Activated T-cell treated with anti-CD3 and anti-CD28 coated beads for 24 hours (primary cell): ENCODE data around the gene ZNF438.
"Not testable (repeated sequence)": the region's sequence is repeated elsewhere in the genome, so short reads cannot be mapped to it uniquely, and the experiment has no call there.

Experiments used
- DNase-seq: peaks from one replicate; pipeline ENCODE4 v3.0.0-alpha.2; 2020; ENCODE audit warnings: low read depth

Gene ZNF438

GRCh38 chr10:30985512-30985911, 46.2 kb downstream of the ZNF438 start:
- no peak for DNase-seq

- no peak for DNase-seq
These were observed 46.9 kb downstream of the ZNF438 start for GRCh38 chr10:30984563-30985328.

GRCh38 chr10:30983209-30983608, 48.5 kb downstream of the ZNF438 start:
- DNase-seq = not testable (repeated sequence)

GRCh38 chr10:30980951-30981616, 50.6 kb downstream of the ZNF438 start:
- DNase-seq = no peak

GRCh38 chr10:30979956-30980355, 51.7 kb downstream of the ZNF438 start:
- DNase-seq = no peak

GRCh38 chr10:30978843-30979242, 52.8 kb downstream of the ZNF438 start:
- DNase-seq = no peak

- no peak for DNase-seq
These were observed 54.3 kb downstream of the ZNF438 start for GRCh38 chr10:30977385-30977784.

- DNase-seq = no peak
These were observed 56.8 kb downstream of the ZNF438 start for GRCh38 chr10:30974773-30975415.

- no peak for DNase-seq
These were observed 57.3 kb downstream of the ZNF438 start for GRCh38 chr10:30974355-30974754.

- DNase-seq = no peak
These were observed 57.9 kb downstream of the ZNF438 start for GRCh38 chr10:30973737-30974136.

- DNase-seq = no peak
These were observed 60.8 kb downstream of the ZNF438 start for GRCh38 chr10:30970760-30971460.

- DNase-seq = no peak
These were observed 63.0 kb downstream of the ZNF438 start for GRCh38 chr10:30968711-30969110.

- no peak for DNase-seq
These were observed 63.8 kb downstream of the ZNF438 start for GRCh38 chr10:30967650-30968410.

- no peak for DNase-seq
These were observed 67.4 kb downstream of the ZNF438 start for GRCh38 chr10:30963992-30964930.

- DNase-seq = no peak
These were observed 69.1 kb downstream of the ZNF438 start for GRCh38 chr10:30962522-30962921.

GRCh38 chr10:30959836-30960210, 71.8 kb downstream of the ZNF438 start:
- DNase-seq = no peak

GRCh38 chr10:30949218-30949617, 82.4 kb downstream of the ZNF438 start:
- DNase-seq = not testable (repeated sequence)

GRCh38 chr10:30944005-30944404, 87.7 kb downstream of the ZNF438 start:
- DNase-seq = no peak

GRCh38 chr10:30943451-30943850, 88.2 kb downstream of the ZNF438 start:
- DNase-seq = no peak

- no peak for DNase-seq
These were observed 91.4 kb downstream of the ZNF438 start for GRCh38 chr10:30940256-30940655.
